Ovary (tissue), 3 donors: ENCODE results near the gene PGF.

Experiments
- CTCF ChIP-seq, 3 donors: fragments of 450-650 bp in 2 of 3; fragments of 200-600 bp in 1 of 3; IDR thresholded peaks; one replicate each; pipeline versions ENCODE4 v1.5.1 to v1.8.0; 2016 to 2022; ENCODE audit warnings: antibody characterized with exemption in 3 of 3, mild to moderate bottlenecking in 1 of 3
- EP300 ChIP-seq: sonication (generic); formaldehyde crosslinking; IDR thresholded peaks from one replicate; pipeline ENCODE4 v1.6.1; 2017; ENCODE audit warnings: antibody characterized with exemption
- POLR2A ChIP-seq: fragments of 450-650 bp; IDR thresholded peaks from one replicate; pipeline ENCODE4 v1.6.1; 2017; ENCODE audit warnings: antibody characterized with exemption, mild to moderate bottlenecking, moderate library complexity
- donor health status: DM: no; HTN: no; CAD: no.

GRCh38 chr14:74911221-74911620 is 44.2 kb downstream of the PGF start:
- TF ChIP-seq CTCF (IDR thresholded peaks at IDR 0.05) (no peak), POLR2A (no peak), EP300 (no peak)
